ENCODE results near the gene ZNF304.

Gene ZNF304

GRCh38 chr19:57403737-57404563, 52.9 kb downstream of the ZNF304 start:
- no peak for DNase-seq
- intact Hi-C loops (cut with DNase I) = no loop called here

GRCh38 chr19:57406516-57407123, 55.5 kb downstream of the ZNF304 start:
- intact Hi-C loops (cut with DNase I) = no loop called here
- DNase-seq = peak in 40 of 42 donors; percentile 19 to 79 (median 59)
